Stimulated activated CD4-positive, alpha-beta T cell treated with anti-CD3 and anti-CD28 coated beads, Interleukin-4, amount 100 ng/mL, for 1 hour (primary cell): ENCODE data around the gene NGLY1.

ENCODE experiments used
- DNase-seq: peaks from one replicate; pipeline ENCODE4 v3.0.0-alpha.2; 2020

The NGLY1 gene

GRCh38 chr3:25707268-25707926, 75.8 kb downstream of the NGLY1 start:
- DNase-seq = no peak

GRCh38 chr3:25706213-25706612, 77.0 kb downstream of the NGLY1 start:
- no peak for DNase-seq

GRCh38 chr3:25697553-25697952, 85.7 kb downstream of the NGLY1 start:
- no peak for DNase-seq

DNA sequence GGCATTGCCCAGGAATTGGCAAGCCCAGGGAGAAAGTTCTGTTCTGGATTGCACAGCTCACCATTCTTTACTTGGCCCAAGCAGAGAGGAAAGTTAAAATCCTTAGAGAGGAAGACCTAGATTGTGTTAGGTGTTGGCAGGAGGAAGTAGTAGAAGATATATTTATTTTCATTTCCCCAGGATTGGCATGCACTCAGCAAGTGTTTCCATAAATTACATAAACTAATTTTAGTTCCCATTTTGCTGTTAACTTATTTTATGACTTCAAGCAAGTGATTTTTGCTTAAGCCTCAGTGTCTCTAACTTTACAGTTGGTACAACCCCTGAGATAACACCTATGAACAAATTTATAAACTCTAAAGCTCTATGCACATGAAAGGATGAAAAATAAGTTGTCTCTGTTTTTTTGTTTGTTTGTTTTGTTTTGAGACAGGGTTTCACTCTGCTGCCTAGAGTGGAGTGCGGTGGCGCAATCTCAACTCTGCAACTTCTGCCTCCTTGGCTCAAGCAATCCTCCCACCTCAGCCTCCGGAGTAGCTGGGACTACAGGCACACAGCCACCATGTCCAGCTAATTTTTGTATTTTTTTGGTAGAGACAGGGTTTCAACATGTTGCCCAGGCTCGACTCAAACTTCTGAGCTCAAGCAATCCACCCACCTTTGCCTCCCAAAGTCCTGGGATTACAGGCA, 87.4 kb downstream of the NGLY1 start:
- DNase-seq = no peak

- DNase-seq = no peak
Measured at GRCh38 chr3:25693238-25693637, 90.0 kb downstream of the NGLY1 start.

DNA sequence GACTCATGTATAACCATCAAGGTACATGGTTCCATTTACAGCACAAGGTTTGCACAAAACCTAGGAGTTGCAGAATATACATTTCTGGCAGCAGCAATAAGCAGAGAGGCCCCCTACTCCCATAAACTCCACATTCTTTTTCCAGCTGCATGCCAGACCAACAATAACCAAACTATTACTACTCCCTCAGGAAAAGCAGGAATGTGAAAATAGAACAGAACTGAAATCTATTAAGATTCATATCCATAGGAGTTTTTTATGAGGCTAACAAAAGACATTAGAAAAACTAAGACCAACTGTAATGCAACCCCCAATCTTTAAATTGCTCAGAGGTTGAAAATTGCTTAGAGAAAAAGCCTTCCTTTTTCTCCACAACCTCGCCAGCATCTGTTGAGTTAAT, 90.9 kb downstream of the NGLY1 start:
- no peak for DNase-seq

GRCh38 chr3:25690768-25691533, 92.3 kb downstream of the NGLY1 start:
- no peak for DNase-seq

DNA sequence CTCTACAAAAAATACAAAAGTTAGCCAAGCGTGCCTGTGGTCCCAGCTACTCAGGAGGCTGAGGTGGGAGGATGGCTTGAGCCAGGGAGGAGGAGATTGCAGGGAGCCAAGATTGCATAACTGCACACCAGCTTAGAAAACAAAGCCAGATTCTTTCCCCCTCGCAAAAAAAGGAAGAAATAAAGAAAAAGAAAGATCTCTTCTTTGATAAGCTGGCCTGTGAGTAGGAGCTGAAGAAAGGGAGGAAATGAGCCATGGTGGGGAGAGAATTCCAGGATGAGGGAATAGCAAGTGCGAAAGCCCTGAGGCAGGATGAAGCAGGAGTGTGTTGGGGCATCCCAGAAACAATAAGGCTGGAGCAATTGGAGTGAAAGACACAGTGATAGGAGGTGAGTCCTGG, 94.0 kb downstream of the NGLY1 start:
- no peak for DNase-seq

DNA sequence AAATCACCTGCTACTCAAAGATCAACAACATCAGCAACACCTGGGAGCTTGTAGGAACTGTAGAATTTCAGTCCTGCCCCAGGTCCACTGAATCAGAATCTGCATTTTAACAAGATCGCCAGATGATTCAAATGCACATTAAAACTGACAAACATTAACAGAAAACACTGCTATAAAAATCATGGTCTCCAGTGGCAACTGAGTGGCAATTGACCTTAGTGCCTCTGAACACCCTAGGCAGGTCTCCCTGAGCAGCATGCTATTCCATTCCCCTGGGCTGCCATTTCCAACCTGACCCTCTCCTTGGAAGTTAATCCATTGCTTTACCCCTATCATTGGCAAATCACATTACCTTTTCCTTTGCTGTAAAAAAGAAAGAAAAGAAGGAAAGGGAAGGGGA, 95.5 kb downstream of the NGLY1 start:
- no peak for DNase-seq

- DNase-seq = no peak
Measured at GRCh38 chr3:25686766-25687165, 96.5 kb downstream of the NGLY1 start.

- no peak for DNase-seq
Measured at GRCh38 chr3:25683882-25684281, 99.4 kb downstream of the NGLY1 start.

DNA sequence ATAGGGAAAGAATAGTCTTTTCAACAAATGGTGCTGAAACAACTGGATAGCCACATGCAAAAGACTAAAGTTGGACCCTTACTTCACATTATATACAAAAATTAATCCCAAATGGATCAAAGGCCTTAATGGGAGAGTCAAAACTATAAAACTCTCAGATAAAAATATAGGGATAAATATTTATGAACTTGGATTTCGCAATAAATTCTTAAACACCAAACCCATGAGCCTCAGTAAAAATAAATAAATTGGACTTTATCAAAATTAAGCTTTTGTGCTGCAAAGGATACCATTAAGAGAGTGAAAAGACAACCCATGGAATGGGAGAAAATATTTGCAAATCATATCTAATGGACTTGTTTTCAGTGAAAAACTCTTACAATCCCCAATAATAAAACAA, 99.8 kb downstream of the NGLY1 start:
- no peak for DNase-seq

GRCh38 chr3:25679642-25680302, 103.5 kb downstream of the NGLY1 start:
- no peak for DNase-seq

- DNase-seq = no peak
Measured at GRCh38 chr3:25679166-25679565, 104.1 kb downstream of the NGLY1 start.

DNA sequence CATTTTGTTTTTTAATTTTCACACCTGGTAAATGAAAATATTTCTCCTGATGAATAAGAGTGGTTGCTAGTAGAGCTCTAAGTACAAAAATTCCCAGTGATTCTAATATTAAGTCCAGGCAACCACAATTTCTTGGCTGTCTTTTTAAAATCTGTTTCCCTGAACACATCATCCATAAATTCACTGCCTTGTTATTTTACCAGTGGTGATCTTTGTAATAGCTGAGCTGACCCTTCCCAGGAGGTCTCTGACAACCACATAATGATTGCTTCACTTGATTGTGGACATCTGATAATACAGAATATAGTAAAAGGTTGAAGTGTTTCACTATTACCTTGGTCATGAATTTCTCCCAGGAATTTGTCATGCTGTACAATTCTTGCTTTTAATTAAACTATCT, 104.7 kb downstream of the NGLY1 start:
- DNase-seq = no peak

GRCh38 chr3:25677121-25677520, 106.1 kb downstream of the NGLY1 start:
- no peak for DNase-seq

GRCh38 chr3:25674670-25675069, 108.6 kb downstream of the NGLY1 start:
- no peak for DNase-seq

GRCh38 chr3:25673738-25674298, 109.4 kb downstream of the NGLY1 start:
- DNase-seq = no peak
